Fibroblast of the conjunctiva (primary cell): ENCODE data around the gene NUDT13.
"Not testable (repeated sequence)": the region's sequence is repeated elsewhere in the genome, so short reads cannot be mapped to it uniquely, and the experiment has no call there.

Experiments
- DNase-seq: peaks from one replicate; pipeline ENCODE4 v3.0.0-alpha.2; 2010; ENCODE audit warnings: low read depth

The NUDT13 gene

DNA sequence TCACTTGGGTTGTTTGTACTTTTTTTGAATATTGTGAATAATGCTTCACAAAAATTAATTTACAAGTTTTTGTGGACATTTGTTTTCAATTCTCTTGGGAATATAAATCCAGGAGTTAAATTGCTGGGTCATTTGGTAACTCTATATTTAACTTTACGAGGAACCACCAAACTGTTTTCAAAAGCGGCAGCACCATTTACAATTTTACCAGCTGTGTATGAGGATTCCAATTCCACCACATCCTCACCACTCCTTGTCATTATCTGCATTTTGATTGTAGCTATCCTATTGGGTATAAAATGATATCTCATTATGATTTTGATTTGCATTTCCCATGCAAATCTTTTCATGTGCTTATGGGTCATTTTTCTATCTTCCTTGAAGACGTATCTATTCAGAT lies 4.0 kb upstream of the NUDT13 start:
- DNase-seq: no peak

DNA sequence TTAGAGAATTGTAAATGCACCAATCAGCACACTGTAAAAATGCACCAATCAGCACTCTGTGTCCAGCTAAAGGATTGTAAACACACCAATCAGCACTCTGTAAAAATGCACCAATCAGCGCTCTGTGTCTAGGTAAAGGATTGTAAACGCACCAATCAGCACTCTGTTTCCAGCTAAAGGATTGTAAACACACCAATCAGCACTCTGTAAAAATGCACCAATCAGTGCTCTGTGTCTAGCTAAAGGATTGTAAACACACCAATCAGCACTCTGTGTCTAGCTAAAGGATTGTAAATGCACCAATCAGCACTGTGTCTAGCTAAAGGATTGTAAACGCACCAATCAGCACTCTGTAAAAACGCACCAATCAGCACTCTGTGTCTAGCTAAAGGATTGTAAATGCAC lies 1.0 kb upstream of the NUDT13 start:
- DNase-seq: not testable (repeated sequence)

DNA sequence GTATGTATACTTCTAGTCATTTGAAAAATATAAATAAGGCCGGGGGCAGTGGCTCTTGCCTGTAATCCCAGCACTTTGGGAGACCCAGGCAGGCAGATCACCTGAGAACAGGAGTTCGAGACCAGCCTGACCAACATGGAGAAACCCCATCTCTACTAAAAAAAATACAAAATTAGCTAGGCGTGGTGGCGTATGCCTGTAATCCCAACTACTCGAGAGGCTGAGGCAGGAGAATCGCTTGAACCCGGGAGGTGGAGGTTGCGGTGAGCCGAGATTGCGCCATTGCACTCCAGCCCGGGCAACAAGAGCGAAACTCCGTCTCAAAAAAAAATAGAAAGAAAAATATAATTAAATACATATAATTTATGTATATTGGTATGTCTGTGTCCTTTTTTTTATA lies 1.8 kb downstream of the NUDT13 start:
- not testable (repeated sequence) for DNase-seq

DNA sequence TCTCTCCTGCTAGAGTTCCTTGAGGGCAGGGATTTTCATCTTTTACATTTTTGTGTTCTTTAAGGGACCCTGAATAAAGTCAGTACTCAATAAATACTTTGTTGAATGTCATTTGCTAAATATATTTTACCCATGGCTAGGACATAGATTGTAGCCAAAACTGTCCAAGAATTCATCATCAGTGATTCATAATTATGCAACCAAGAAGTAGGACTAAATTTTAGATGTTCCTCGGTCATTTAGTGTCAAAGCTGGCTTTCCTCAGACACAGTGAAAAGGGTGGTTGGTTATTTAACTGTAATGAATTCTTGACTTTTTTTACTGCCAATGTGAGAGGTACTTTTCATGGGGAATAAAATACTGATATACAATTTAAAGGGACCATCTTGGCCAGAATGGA lies 3.3 kb downstream of the NUDT13 start:
- no peak for DNase-seq

DNA sequence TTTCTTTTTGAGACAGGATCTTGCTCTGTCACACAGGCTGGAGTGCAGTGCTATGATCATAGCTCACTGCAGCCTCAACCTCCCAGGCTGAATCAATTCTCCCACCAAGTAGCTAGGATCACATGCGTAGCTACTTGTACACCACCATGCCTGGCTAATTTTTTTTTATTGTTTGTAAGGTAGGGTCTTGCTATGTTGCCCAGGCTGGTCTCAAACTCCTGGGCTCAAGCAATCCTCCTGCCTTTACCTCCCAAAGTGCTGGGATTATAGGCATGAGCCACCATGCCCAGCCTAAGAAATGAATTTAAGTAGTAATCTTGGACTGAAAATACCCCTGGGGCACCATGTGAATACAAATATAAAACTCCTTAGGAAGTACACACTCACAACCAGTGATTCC lies 5.8 kb downstream of the NUDT13 start:
- DNase-seq: no peak

DNA sequence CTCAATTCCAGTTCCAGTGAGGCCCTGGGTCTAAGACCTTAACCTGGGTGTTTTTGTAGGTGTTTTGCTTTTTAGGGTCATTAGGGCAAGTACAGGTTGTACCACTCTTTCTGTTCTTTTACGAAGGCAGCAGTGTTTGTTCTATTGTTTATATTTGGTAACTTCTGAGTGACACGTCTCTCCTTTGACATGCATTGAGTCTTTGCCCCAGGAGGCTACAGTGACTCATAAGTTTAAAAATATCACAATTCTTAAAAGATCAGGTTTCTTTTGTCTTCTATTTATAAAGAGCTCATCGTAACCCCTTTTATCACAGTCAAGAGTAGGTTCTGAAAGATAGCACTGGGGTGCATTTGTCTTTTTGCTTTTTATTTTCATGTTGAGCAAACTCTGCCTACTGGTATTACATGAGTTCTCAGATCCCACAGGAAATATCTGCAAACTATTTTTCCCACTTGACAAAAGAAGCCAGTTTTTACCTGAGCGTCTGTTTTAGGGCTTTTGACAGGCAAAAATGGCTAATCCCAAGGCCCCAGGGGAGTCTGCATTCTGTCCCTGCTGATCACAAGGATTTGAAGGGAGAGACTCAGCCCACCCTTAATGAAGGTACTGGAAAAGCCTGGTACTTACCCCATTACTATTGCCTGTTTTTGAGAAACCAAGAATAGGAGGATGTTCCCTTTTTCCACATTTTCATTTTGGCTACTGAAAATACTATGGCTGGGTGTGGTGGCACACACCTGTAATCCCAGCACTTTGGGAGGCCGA lies 7.9 kb downstream of the NUDT13 start:
- no peak for DNase-seq

DNA sequence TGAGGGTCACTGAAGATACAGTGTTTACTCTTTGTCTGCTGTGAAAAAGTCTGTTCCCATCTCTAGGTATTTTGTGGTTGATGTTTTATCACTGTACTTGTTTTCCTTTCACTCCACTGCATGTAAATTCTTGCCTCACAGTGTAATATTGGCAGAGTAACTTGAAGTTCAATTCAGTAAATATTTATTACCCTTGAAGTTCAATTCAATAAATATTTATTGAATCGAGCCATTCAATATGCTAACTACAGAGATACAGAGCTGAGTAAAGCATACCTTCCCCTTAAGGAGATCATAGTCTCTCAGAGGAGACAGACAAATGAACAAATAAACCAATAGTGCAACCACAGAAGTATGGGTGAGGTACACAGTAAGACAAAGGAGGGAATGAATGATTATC lies 9.2 kb downstream of the NUDT13 start:
- no peak for DNase-seq

DNA sequence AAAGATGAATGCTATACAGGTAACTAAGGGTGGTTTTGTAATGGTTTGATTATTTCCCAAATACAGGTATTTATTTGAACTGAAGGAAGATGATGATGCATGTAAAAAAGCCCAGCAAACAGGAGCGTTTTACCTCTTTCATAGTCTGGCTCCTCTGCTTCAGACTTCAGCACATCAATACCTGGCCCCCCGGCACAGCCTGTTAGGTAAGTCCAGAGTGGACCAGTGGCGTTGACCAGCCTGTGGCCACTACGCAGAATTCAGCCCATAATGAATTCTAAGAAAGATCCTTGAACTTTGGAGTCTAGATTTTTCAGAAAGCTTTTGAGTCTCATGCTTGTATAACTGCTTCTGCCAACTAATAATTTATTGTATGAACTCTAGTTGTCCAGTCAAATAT lies 9.7 kb downstream of the NUDT13 start:
- no peak for DNase-seq

DNA sequence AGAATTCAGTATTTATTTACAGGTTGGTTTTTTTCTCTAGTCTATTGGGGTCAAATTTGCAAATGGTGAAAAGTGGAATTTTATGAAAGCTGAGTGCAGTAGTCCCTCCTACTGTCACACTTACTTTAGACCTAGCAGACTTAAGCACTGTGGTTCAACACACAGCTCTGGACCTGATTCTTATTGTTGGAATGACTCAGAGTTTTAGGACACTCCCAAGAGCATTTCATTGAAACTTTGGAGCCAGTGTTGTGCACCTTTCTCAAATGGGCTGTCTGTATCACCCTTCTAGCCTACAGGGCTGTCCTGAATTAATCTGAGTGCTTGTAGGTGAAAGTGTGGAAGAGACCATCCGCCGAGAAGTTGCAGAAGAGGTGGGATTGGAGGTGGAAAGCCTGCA lies 16.1 kb downstream of the NUDT13 start:
- no peak for DNase-seq

DNA sequence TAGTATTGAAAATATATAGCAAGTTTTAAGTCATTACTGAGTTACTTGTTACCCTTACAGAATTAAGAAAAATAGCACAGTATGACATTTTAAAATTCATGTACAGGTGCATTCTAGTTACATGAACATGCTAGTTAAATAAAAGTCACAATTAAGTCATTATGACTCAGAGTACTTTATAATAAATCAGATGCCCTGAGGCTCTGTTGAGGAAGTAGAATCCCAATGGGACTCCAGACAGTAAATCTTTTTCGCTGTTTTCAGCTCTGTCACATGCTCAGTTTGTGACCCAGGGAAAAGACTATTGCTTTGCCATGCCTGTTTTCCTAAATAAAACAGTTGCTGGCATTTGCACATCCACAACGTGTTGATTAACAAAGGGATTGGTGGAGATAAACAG lies 21.0 kb downstream of the NUDT13 start:
- DNase-seq: no peak

DNA sequence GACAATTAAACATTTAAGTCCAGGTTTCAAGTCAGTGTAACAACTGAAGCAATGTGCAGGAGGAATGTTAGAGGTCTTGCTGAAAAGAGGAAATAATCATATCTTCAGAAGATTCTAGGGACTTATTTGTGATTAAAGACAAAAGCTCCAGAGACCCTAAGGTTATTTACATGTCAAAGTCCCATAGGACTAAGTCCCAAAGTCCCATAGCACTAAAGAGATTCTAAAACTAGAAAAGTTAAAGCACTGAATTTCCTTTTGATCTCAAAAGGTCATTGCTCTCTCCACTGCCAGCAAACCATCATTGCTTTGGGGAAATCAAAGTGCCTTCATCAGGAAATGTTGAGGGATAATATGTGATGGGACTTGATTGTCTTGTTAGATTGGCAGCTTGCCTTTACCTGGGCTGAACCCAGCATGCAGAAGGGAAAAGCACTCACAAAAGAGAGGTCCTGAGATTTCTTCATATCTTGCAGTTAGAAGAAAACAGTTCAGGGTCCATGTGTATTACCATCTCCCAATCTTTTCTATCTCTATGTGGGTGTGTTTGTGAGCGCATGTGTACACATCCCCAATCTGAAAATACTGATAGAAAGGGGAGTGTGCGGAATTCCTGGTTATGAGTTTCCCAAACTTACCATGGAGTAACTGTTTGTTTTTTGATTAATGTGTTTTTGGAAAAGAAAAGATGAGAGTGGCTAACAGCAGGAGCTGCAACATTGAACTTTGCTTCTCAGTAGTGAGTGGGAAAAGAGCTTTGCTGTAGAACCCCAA lies 21.8 kb downstream of the NUDT13 start:
- no peak for DNase-seq

DNA sequence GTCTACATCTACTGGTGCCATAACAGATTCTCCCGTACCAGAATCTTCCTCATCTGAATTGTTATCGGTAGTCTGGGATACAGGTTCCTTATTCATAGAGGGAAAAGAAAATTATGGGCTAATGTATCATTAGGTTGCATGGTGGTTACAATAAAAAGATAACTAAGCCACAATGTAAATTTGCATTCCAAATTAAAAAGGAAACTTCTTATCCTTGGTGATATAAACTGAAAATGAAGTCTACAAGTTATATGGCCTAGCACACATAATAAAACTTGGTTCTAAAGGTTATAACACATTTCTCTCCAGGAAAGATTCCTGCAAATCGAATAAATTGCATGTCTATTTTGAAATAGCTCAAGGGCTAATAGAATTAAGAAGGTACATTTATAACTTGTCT lies 24.5 kb downstream of the NUDT13 start:
- DNase-seq: no peak

DNA sequence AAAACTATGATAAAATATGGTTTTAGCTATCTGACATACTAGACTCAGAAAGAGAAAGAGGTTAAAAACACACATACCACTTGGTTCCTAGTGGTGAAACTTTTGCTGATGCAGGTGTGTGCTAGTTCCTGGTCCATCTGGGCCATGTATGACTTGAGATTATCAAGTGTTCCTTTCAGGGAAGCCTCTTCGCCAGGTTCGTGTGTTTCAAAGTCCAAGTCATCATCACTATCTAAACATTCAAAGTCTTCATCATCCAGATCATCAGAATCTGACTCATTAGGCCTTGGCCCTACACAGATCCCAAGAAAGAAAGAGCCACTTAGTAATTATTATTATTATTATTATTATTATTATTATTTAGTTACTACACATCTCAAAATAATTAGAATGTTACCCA lies 26.4 kb downstream of the NUDT13 start:
- no peak for DNase-seq

DNA sequence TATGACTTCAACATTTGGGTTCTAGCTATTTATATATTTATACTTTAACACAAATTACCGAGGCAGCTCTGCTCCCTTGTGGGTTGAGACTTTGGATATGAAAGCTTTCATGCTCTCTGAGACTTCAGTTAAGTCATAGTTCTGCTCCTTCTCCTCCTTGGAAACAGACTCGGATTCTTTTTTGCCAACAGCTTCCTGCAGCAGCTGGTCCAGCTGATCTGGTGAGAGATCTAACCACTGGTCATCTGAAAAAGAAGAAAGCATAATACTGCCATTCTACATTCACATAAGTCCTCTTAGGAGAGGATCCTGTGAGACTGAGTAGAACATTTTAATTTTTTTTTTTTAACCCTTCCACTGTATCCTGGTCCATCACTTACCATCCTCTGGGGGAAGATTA lies 29.0 kb downstream of the NUDT13 start:
- no peak for DNase-seq

DNA sequence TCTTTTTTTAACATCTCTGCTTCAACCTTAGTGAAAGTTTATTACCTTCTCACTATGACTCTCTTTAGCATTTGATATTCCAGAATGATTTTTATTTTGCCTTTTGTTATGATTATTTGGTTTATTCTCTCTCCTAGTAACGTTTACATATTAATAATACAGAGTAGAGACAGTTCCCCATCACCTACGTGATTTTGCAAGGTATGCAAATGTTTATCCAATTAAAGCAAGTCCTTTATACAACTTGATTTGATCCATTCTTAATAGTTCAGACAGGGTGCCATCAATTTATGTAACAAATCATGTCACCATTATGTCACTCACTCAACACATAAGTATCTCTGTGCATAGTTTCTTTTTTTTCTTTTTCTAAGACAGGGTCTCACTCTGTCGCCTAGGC lies 31.3 kb downstream of the NUDT13 start:
- no peak for DNase-seq

DNA sequence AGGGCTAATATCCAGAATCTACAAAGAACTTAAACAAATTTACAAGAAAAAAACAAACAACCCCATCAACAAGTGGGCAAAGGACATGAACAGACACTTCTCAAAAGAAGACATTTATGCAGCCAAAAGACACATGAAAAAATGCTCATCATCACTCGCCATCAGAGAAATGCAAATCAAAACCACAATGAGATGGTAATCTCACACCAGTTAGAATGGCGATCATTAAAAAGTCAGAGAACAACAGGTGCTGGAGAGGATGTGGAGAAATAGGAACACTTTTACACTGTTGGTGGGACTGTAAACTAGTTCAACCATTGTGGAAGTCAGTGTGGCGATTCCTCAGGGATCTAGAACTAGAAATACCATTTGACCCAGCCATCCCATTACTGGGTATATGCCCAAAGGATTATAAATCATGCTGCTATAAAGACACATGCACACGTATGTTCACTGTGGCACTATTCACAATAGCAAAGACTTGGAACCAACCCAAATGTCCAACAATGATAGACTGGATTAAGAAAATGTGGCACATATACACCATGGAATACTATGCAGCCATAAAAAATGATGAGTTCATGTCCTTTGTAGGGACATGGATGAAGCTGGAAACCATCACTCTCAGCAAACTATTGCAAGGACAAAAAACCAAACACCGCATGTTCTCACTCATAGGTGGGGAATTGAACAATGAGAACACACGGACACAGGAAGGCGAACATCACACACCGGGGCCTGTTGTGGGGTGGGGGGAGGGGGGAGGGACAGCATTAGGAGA lies 40.6 kb downstream of the NUDT13 start:
- DNase-seq: not testable (repeated sequence)

DNA sequence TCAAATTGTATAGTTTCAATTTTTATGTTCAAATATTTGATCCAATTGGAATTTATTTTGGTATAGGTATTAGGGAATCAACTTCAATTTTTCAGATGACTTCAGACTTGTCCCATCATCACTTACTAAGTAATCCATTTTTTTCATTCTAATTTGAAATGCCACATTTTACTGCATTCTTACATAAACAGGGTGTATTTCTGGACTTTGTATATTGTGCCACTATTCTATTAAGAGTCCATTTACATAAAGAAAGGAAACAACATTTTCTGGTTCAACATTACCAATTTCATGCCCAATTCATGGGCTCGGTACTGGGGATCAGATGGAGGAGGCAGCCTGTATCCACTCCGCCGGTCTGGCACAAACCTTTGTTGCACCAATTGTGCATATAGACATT lies 41.8 kb downstream of the NUDT13 start:
- no peak for DNase-seq

DNA sequence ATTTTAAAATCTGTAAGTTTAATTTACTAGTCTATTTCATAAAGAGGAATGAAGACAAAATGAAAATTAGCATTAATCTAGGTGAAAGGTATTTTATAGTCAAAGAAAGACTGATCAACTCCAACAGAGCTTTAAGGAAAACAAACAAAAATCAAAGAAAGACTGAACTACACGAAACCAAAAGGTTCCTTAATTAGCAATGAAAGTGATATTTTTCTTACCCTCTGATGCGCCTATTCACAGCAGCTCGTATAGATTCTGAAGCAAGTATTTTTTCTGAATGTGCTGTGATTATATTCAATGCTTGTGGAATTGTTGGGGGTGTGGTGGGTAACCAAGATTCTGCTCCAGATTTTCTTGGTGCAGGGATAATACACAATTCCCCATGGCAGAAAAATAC lies 45.8 kb downstream of the NUDT13 start:
- DNase-seq: no peak

DNA sequence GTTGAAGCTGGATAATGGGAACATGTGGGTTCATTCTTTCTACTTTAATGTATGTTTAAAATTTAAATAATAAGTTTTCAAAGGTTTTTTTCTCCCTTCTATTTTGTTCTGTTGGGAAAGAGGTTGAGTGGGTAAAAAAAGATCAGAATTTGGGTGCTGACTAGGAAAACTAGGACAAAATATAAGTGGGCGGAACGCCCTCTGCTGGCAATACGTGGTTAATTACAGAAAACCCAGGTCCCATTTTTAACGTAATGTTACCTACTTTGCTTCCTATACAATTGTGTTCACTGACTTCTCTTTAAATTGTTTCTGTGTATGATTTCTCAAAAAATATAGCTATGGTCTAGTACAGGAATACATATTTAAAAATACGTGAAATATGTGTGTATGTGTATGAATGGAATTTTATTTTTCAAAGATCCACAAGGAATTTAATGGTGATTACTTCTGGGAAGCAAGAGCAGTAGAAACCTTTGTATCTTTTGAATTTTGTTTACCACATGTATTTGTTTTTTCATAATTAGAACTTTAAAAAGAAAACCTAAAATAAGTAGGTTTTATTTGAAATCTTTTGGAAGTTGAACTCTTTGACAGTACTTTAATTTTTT lies 48.9 kb downstream of the NUDT13 start:
- peak; percentile 31 for DNase-seq

DNA sequence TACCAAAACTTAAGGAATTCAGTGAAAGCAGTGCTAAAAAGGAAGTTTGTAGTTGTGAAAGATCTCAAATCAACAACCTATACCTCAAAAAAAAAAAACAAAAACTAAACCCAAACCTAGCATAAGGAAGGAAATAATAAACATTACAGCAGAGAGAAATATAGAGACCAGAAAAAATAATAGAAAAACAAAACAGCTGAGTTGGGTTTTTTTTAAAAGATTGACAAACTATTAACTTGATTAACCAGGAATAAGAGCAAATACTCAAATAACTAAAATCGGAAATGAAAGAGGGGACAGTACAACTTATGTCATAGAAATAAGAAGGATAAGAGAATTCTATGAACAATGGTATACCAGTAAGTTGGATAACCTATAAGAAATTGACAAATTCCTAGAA lies 50.8 kb downstream of the NUDT13 start:
- no peak for DNase-seq

DNA sequence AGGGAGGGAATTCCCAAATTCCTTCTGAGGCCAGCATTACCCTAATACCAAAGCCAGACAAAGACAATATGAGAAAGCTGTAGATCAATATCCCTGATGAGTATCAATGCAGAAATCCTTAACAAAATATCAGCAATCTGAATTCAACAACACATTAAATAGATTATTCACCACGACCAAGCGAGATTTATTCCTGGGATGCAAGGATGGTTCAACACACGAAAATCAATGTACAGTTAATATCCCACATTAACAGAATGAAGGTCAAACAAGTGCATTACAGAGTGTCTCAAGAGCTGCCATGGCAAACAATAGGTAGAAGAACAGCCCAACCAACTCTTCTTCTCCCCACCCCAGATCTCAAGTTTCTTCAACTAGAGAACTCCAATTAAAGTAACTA lies 51.4 kb downstream of the NUDT13 start:
- no peak for DNase-seq

DNA sequence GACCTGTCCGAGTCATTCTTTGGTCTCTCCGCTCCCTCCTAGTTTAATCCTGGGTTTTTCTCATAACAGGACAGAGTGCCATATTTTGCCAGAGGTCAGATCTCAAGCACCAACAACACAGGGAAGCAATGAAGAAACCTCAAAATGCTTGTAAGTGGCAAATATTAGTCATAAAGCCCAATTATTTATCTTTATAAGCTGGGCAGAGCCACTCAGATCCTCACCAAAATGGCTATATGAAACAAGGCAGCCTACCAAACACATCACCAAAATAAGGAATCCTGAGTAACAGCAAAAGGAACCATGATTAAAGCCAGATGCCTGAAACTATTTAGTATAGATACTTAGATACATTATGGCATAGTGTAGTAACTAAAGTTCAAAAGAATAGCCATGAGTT lies 52.8 kb downstream of the NUDT13 start:
- DNase-seq: peak; percentile 1

DNA sequence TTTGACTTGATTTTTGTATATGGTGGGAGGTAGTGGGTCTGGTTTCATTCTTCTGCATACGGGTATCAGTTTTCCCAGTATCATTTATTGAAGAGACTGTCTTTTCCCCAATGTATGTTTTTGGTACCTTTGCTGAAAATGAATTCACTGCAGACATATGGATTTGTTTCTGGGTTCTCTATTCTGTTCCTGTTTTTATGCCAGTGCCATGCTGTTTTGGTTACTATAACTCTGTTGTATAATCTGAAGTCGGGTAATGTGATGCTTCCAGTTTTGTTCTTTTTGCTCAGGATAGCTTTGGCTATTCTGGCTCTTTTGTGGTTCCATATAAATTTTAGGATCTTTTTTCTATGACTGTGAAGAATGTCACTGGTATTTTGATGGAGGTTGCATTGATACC lies 56.7 kb downstream of the NUDT13 start:
- no peak for DNase-seq
